Activated T-cell treated with anti-CD3 and anti-CD28 coated beads, Interleukin-2, amount 50 U/mL, for 72 hours (primary cell): Measurements from ENCODE around the gene ADPRH. TPM values are rescaled to one million over a fixed set of nuclear protein-coding genes. Genes with fewer than 3 reads are reported as not detected.

Experiments
- ATAC-seq, 2 donors: fragments of 150-1000 bp; cut with Tn5 transposase; replicated peaks in 1 of 2; 2 replicates each; pipeline ENCODE4 v1.10.0; 2021; ENCODE audit warnings: moderate library complexity in 2 of 2, mild to moderate bottlenecking in 1 of 2
- DNase-seq, 2 donors: peaks; one replicate each; pipeline ENCODE4 v3.0.0; 2021 to 2022; ENCODE audit warnings: mixed read lengths in 1 of 2
- H3K27ac Mint-ChIP-seq: one replicate; pipeline ENCODE4 v1.8.0; 2022; ENCODE audit warnings: mild to moderate bottlenecking, moderate library complexity, mixed read lengths
- H3K27me3 Mint-ChIP-seq: one replicate; pipeline ENCODE4 v1.8.0; 2022; ENCODE audit warnings: low read depth, mixed read lengths
- H3K36me3 Mint-ChIP-seq, 2 donors: one replicate each; pipeline ENCODE4 v1.8.0; 2022; ENCODE audit warnings: mixed read lengths in 2 of 2, mild to moderate bottlenecking in 1 of 2; ENCODE audit not compliant: insufficient read depth in 2 of 2
- H3K4me1 Mint-ChIP-seq: one replicate; pipeline ENCODE4 v1.8.0; 2022; ENCODE audit warnings: low read depth, mixed read lengths
- H3K4me3 Mint-ChIP-seq, 2 donors: one replicate each; pipeline ENCODE4 v1.8.0; 2022; ENCODE audit warnings: mild to moderate bottlenecking in 2 of 2, mixed read lengths in 2 of 2, moderate library complexity in 2 of 2
- H3K9me3 Mint-ChIP-seq, 2 donors: one replicate each; pipeline ENCODE4 v1.8.0; 2022; ENCODE audit warnings: mixed read lengths in 2 of 2
- total RNA-seq, 2 donors: library from RNA; stranded (reverse); gene quantifications; one replicate each; pipeline ENCODE4 v1.2.3, GENCODE V29; 2022

ADPRH gene
- total RNA-seq = 10 to 100 TPM in 1 of 2 donors, 1 to 10 TPM in 1; 6.3 to 13.8 TPM

DNA sequence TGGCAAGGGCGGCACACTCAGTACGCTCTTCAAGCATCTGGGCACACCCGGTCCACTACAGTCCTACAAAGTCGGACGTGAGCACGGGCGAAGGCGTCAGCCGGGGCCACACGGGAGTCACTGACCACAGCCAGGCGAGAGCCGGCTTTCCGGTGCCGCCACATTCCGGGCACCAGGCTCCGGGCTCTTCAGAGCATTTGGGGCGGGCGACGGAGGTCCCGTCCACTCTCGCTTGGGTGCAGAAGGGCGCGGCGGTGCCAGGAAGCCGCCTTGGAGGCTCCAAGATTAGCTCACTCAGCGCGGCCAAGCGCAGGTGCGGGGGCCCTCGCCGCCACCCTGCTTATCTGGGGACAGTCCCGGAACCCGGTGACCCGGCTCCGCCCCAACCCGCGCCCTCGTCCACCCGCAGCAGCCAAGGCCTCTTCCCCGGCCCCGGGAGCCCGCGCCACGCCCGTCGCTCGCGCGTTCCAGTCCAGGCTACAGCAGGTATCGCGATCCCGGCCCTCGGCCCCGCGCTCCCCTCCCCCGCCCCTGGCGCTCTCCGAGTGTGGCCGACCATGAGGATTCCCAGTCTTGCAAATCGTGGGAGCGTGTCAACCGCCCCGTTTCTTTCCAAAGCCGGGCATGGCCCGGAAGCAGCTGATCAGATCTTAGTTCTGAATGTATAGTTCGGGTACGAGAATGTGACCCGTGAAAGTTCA, at the start of gene ADPRH:
TSS of gene ADPRH (plus strand) at position 127 of the 701 bp plus-strand sequence. CDS start 2,678 bp downstream, outside the sequence.
- H3K27ac Mint-ChIP-seq = peak within 1 kb of the TSS; percentile 90
- peaks cover 32% of the 10 kb centered on the region for H3K4me1 Mint-ChIP-seq
- no peaks in the 10 kb centered on the region for H3K9me3 Mint-ChIP-seq
- peak; percentile 77 to 79 for DNase-seq
- peak within 1 kb of the TSS; percentile 91 to 97 for H3K4me3 Mint-ChIP-seq
- H3K27me3 Mint-ChIP-seq = peaks cover 12% of the 10 kb centered on the region
- no peaks in the 10 kb centered on the region for H3K36me3 Mint-ChIP-seq
- peak; percentile 86 to 89 for ATAC-seq

DNA sequence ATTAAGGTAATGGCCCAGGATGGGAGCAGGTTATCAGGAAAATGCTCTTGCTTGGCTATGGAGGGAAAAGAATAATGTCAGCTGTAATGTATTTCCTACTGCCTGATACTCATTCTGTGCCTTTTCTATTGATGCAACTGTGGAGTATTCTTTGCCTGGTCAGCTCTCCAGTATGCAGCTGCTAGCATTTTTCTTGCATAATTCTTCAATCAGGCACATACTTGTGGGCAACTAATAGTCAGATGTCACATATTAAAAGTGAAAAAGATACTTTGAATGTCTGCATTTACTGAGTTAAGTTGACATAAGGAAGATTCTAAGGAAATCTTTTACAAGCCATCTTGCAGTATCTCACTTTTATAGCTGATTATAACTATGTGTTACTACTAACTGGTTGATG, 49.4 kb upstream of the ADPRH start:
- Mint-ChIP-seq H3K27ac (no peak overlapping the region), H3K4me3 (no peak overlapping the region), H3K4me1 (no peaks in the 10 kb centered on the region), H3K9me3 (no peaks in the 10 kb centered on the region), H3K36me3 (peaks cover 0 to 2% of the 10 kb centered on the region in 2 donors), H3K27me3 (no peaks in the 10 kb centered on the region)
- no peak for DNase-seq
- no peak for ATAC-seq

- no peak overlapping the region for H3K4me3 Mint-ChIP-seq
- no peaks in the 10 kb centered on the region for H3K4me1 Mint-ChIP-seq
- peaks cover 0 to 2% of the 10 kb centered on the region in 2 donors for H3K36me3 Mint-ChIP-seq
- DNase-seq (no peak), ATAC-seq (no peak)
- H3K27ac Mint-ChIP-seq = no peak overlapping the region
- no peaks in the 10 kb centered on the region for H3K9me3 Mint-ChIP-seq
- H3K27me3 Mint-ChIP-seq = no peaks in the 10 kb centered on the region
Measured at GRCh38 chr3:119530456-119530855, 48.8 kb upstream of the ADPRH start.

DNA sequence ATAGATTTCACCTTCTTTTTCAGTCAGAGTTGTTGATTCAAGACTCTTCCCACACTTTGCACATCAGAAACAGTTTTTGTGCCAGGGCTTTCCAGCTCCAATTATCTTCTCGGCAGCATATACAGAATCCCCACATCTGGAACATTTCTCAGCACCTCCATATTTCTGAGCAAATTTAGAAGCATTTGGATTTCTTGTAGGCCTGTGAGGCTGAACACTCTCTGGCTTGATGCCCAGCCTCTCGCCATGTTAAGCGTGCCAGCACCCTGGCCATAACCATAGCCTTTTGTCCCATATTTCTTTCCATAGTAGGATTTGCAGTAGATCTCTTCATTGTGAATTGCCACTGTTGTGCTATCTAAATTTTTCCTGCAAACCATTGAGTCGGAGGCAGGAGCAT, 48.1 kb upstream of the ADPRH start:
- Mint-ChIP-seq H3K4me3 (no peak overlapping the region), H3K27me3 (no peaks in the 10 kb centered on the region), H3K36me3 (peaks cover 0 to 2% of the 10 kb centered on the region in 2 donors), H3K27ac (no peak overlapping the region), H3K9me3 (no peaks in the 10 kb centered on the region), H3K4me1 (no peaks in the 10 kb centered on the region)
- DNase-seq (no peak), ATAC-seq (no peak)

GRCh38 chr3:119534296-119534695, 45.0 kb upstream of the ADPRH start:
- Mint-ChIP-seq H3K4me3 (no peak overlapping the region), H3K36me3 (no peaks in the 10 kb centered on the region), H3K27ac (no peak overlapping the region), H3K27me3 (no peaks in the 10 kb centered on the region), H3K9me3 (no peaks in the 10 kb centered on the region), H3K4me1 (no peaks in the 10 kb centered on the region)
- no peak for ATAC-seq
- DNase-seq = no peak

GRCh38 chr3:119536757-119537156, 42.5 kb upstream of the ADPRH start:
- no peak overlapping the region for H3K27ac Mint-ChIP-seq
- no peaks in the 10 kb centered on the region for H3K36me3 Mint-ChIP-seq
- H3K27me3 Mint-ChIP-seq = no peaks in the 10 kb centered on the region
- DNase-seq (no peak), ATAC-seq (no peak)
- H3K4me1 Mint-ChIP-seq = peaks cover 3% of the 10 kb centered on the region
- no peaks in the 10 kb centered on the region for H3K9me3 Mint-ChIP-seq
- no peak overlapping the region for H3K4me3 Mint-ChIP-seq

DNA sequence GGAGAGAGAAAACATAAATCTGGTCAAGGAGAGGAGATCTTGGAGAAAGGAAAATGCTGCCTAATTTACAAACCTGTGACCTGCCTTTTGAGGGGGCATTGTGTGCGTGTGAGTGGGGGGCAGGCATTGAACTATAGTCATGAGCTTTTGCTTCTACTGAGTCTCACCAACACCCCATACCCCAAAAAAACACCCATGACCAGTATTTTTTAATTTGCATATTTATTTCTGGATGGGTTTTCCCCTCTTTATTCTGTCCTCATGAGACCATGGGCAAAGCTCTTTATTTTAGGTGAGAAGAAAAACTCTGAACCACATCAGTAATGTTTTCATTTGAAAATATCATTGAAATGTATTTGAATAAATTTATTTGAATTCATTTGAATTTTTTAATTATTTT, 40.5 kb upstream of the ADPRH start:
- Mint-ChIP-seq H3K27ac (no peak overlapping the region), H3K36me3 (no peaks in the 10 kb centered on the region), H3K27me3 (no peaks in the 10 kb centered on the region), H3K4me1 (peaks cover 11% of the 10 kb centered on the region), H3K9me3 (no peaks in the 10 kb centered on the region), H3K4me3 (no peak overlapping the region)
- DNase-seq = no peak
- no peak for ATAC-seq

DNA sequence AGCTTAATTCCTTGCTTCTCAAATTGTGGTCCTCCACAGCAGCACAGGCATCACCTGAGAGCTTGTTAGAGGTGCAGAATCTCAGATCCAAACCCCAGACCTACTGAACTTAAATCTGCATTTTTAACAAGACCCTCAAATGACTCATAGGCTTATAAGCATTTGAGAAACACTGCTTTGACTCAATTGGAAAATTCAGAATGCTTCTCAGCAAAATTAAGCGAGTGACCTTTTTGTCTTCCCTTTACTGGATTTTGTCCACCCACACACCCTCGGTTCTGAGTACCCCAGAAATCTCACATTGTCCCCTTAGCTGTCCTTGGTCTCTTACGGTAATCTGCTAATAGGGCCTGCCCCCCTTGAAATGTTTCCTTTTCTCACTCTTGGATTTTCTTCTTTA, 37.7 kb upstream of the ADPRH start:
- Mint-ChIP-seq H3K4me3 (no peak overlapping the region), H3K4me1 (peaks cover 11% of the 10 kb centered on the region), H3K27me3 (no peaks in the 10 kb centered on the region), H3K27ac (no peak overlapping the region), H3K36me3 (no peaks in the 10 kb centered on the region), H3K9me3 (no peaks in the 10 kb centered on the region)
- no peak for DNase-seq
- ATAC-seq = no peak

DNA sequence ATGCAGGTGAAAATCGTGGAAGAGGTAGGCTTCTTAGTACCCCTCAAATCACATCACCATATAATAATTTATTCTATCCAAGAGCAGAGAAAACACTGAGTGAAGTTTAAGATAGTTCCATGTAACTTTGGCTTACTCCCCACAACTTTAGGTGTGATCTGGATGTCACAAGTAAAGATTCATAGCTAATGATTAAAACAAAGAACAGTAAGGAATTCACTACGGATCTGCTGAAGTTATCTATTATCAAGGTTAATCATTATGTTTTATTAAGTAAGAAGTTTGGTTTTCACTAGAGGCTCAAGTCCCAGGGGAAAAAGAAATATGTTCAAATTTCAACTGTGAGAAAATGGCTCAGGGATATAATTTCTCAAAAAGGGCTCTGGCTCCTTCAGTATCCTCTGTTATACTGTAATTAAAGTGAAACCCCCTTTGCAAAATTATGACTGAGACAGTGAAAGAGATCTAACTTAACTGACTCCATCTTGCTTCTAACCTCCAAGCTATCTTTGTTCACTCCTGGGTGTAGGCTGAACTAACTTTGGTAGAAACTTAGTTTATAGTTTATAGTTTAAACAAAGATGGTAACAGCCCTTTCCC, 37.0 kb upstream of the ADPRH start:
- H3K9me3 Mint-ChIP-seq = no peaks in the 10 kb centered on the region
- ATAC-seq (no peak), DNase-seq (no peak)
- no peaks in the 10 kb centered on the region for H3K36me3 Mint-ChIP-seq
- no peaks in the 10 kb centered on the region for H3K27me3 Mint-ChIP-seq
- no peak overlapping the region for H3K27ac Mint-ChIP-seq
- peaks cover 11% of the 10 kb centered on the region for H3K4me1 Mint-ChIP-seq
- H3K4me3 Mint-ChIP-seq = no peak overlapping the region

DNA sequence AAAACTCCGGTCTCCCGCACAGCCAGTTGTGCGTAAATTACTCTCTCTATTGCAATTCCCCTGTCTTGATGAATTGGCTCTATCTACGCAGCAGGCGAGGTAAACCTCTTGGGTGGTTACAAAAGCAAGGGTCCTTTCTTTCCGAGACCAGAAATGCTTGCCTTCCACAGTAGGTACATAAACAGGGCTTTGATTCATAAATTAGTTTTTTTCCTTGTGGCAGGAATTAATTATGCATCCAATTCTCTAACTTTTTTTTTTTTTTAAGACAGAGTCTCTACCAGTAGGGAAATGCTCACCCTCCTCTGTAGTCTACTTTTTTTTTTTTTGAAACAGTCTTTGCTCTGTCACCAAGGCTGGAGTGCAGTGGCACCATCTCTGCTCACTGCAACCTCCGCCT, 36.1 kb upstream of the ADPRH start:
- no peak for DNase-seq
- Mint-ChIP-seq H3K4me3 (no peak overlapping the region), H3K27me3 (no peaks in the 10 kb centered on the region), H3K36me3 (no peaks in the 10 kb centered on the region), H3K9me3 (no peaks in the 10 kb centered on the region), H3K27ac (no peak overlapping the region), H3K4me1 (peaks cover 11% of the 10 kb centered on the region)
- no peak for ATAC-seq

GRCh38 chr3:119547227-119547626, 32.1 kb upstream of the ADPRH start:
- no peaks in the 10 kb centered on the region for H3K27me3 Mint-ChIP-seq
- H3K4me1 Mint-ChIP-seq = peaks cover 5% of the 10 kb centered on the region
- no peaks in the 10 kb centered on the region for H3K36me3 Mint-ChIP-seq
- H3K9me3 Mint-ChIP-seq = no peaks in the 10 kb centered on the region
- DNase-seq (no peak), ATAC-seq (no peak)
- no peak overlapping the region for H3K4me3 Mint-ChIP-seq
- no peak overlapping the region for H3K27ac Mint-ChIP-seq

- no peak for DNase-seq
- Mint-ChIP-seq H3K9me3 (no peaks in the 10 kb centered on the region), H3K27ac (no peak overlapping the region), H3K4me1 (no peaks in the 10 kb centered on the region), H3K4me3 (no peak overlapping the region), H3K27me3 (no peaks in the 10 kb centered on the region), H3K36me3 (no peaks in the 10 kb centered on the region)
- no peak for ATAC-seq
Measured at GRCh38 chr3:119548341-119548740, 31.0 kb upstream of the ADPRH start.

GRCh38 chr3:119550192-119550910, 28.9 kb upstream of the ADPRH start:
- no peaks in the 10 kb centered on the region for H3K36me3 Mint-ChIP-seq
- peaks cover under 1% of the 10 kb centered on the region for H3K4me1 Mint-ChIP-seq
- H3K27me3 Mint-ChIP-seq = no peaks in the 10 kb centered on the region
- H3K4me3 Mint-ChIP-seq = no peak overlapping the region
- peak overlapping the region; percentile 4 for H3K27ac Mint-ChIP-seq
- DNase-seq (no peak), ATAC-seq (no peak)
- H3K9me3 Mint-ChIP-seq = no peaks in the 10 kb centered on the region
